ENCODE measurements around the gene GRK4. TPM values are rescaled to one million over a fixed set of nuclear protein-coding genes. Genes with fewer than 3 reads are reported as not detected.

GRK4 gene
- total RNA-seq, 1 experiment from 2014 or later = 4.2 TPM

GRCh38 chr4:3046623-3047022 lies 83.3 kb downstream of the GRK4 start:
- POLR2A ChIA-PET = no interaction called here
- Histone ChIP-seq H3K27me3 (ENCODE audit: insufficient read depth, low read length) (no peaks in the 10 kb centered on the region), H4K20me1 (ENCODE audit: insufficient read depth) (no peaks in the 10 kb centered on the region), H3K79me2 (ENCODE audit: insufficient read depth, low read length) (no peaks in the 10 kb centered on the region), H2AFZ (ENCODE audit: low read depth, low read length, poor library complexity, severe bottlenecking) (no peak overlapping the region), H3K9me3 (ENCODE audit: control insufficient read depth in 1 of 2, insufficient read depth in 1 of 2, low read depth in 1 of 2, low read length in 2 of 2) (no peaks in the 10 kb centered on the region), H3K27ac (ENCODE audit: low read depth, low read length) (no peak overlapping the region), H3K9me2 (ENCODE audit: insufficient read depth) (no peaks in the 10 kb centered on the region; the same call in 1 of the 2 replicates), H3K4me2 (ENCODE audit: low read length) (no peak overlapping the region), H3K4me1 (ENCODE audit: control insufficient read depth in 1 of 2, insufficient read depth in 2 of 2, low read length in 2 of 2) (no peaks in the 10 kb centered on the region), H3K4me3 (replicated peaks in 1 of 2; ENCODE audit: low read depth in 1 of 2, low read length in 2 of 2) (no peak overlapping the region), H3K36me3 (ENCODE audit: control insufficient read depth in 1 of 2, insufficient read depth in 2 of 2, low read length in 2 of 2) (no peaks in the 10 kb centered on the region), H3K9ac (ENCODE audit: low read length) (no peak overlapping the region)
- CTCF ChIA-PET = interaction anchor here (1.3 kb wide), 1 partner anchor 14 kb away, joined by 4 read pairs; no protein-coding TSS in a partner anchor
- RAD21 ChIA-PET (ENCODE audit: low non-redundant PET in 1 of 2, low total read pairs in 2 of 2, uncharacterized antibody in 2 of 2, unreplicated experiment in 2 of 2) = no interaction called here
- intact Hi-C loops (cut with micrococcal nuclease) = loop anchor here (5.0 kb wide), 1 partner anchor 91 kb away; no protein-coding TSS in a partner anchor
- no peak for ATAC-seq
- no TSS peak for BruUV-seq (replicated peaks)
- TF ChIP-seq ZFX (IDR thresholded peaks at IDR 0.05) (no peak), EGR1 (IDR thresholded peaks at IDR 0.05; ENCODE audit: low read depth) (no peak), SRF (IDR thresholded peaks at IDR 0.05; ENCODE audit: low read depth) (no peak), ELF1 (IDR thresholded peaks at IDR 0.05; ENCODE audit: borderline replicate concordance, low read depth) (no peak), MAX (IDR thresholded peaks at IDR 0.05) (no peak), SIN3A (IDR thresholded peaks at IDR 0.05; ENCODE audit: low read depth) (no peak), CTCF (IDR thresholded peaks at IDR 0.05 in 2 of 3, conservative IDR thresholded peaks at IDR 0.05 in 1 of 3; ENCODE audit: borderline replicate concordance in 1 of 3, insufficient read depth in 1 of 3, low read depth in 2 of 3, low read length in 2 of 3) (no peak), REST (IDR thresholded peaks at IDR 0.05; ENCODE audit: low read depth) (no peak)
- DNase-seq (ENCODE audit: low read depth, low spot score) = no peak
